T follicular helper cell (primary cell): ENCODE data around the gene RBM33.
"Not testable (repeated sequence)": the region's sequence is repeated elsewhere in the genome, so short reads cannot be mapped to it uniquely, and the experiment has no call there.

Source experiments
- DNase-seq: peaks from one replicate; pipeline ENCODE4 v3.0.0-alpha.2; 2020; ENCODE audit warnings: low read depth

The RBM33 gene

GRCh38 chr7:155809332-155809946, 165.0 kb downstream of the RBM33 start:
- no peak for DNase-seq

- no peak for DNase-seq
Measured at GRCh38 chr7:155809947-155810769, 165.7 kb downstream of the RBM33 start.

- no peak for DNase-seq
Measured at GRCh38 chr7:155810770-155811559, 166.5 kb downstream of the RBM33 start.

GRCh38 chr7:155811560-155811894, 167.1 kb downstream of the RBM33 start:
- no peak for DNase-seq

- DNase-seq, result no peak
Measured at GRCh38 chr7:155811895-155812761, 167.7 kb downstream of the RBM33 start, which contains the start of gene SHH. SHH (minus strand) TSS chr7:155812463; CDS start chr7:155812122, 341 bp downstream.

- no peak for DNase-seq
Measured at GRCh38 chr7:155813125-155813524, 168.7 kb downstream of the RBM33 start.

GRCh38 chr7:155813546-155814315, 169.3 kb downstream of the RBM33 start:
- DNase-seq, result no peak

- DNase-seq, result no peak
Measured at GRCh38 chr7:155814316-155815276, 170.1 kb downstream of the RBM33 start.

GRCh38 chr7:155815332-155816191, 171.1 kb downstream of the RBM33 start:
- peak; percentile 15 for DNase-seq

- no peak for DNase-seq
Measured at GRCh38 chr7:155816192-155816508, 171.7 kb downstream of the RBM33 start.

- no peak for DNase-seq
Measured at GRCh38 chr7:155816996-155817395, 172.5 kb downstream of the RBM33 start.

GRCh38 chr7:155817515-155817914, 173.1 kb downstream of the RBM33 start:
- not testable (repeated sequence) for DNase-seq

GRCh38 chr7:155818154-155818819, 173.8 kb downstream of the RBM33 start:
- DNase-seq, result no peak

- DNase-seq, result no peak
Measured at GRCh38 chr7:155818820-155819168, 174.3 kb downstream of the RBM33 start.

- DNase-seq, result no peak
Measured at GRCh38 chr7:155819186-155819585, 174.7 kb downstream of the RBM33 start.

- no peak for DNase-seq
Measured at GRCh38 chr7:155820246-155820645, 175.8 kb downstream of the RBM33 start.

GRCh38 chr7:155820788-155821187, 176.3 kb downstream of the RBM33 start:
- DNase-seq, result no peak

GRCh38 chr7:155821851-155822250, 177.4 kb downstream of the RBM33 start:
- DNase-seq, result no peak
